Astrocyte (in vitro differentiated cells and primary cell): ENCODE measurements around the gene MYO7B.

Experiments
- CTCF ChIP-seq: IDR thresholded peaks from 2 replicates; pipeline ENCODE4 v1.5.1; 2011; ENCODE audit warnings: low read depth, mild to moderate bottlenecking, inconsistent platforms, low read length, moderate library complexity; ENCODE audit not compliant: insufficient read depth
- EZH2 ChIP-seq: IDR thresholded peaks from 2 replicates; pipeline ENCODE4 v1.6.1; 2012; ENCODE audit warnings: mild to moderate bottlenecking, low read length, inconsistent platforms; ENCODE audit not compliant: insufficient read depth

GRCh38 chr2:127629637-127630036 is 94.2 kb downstream of the MYO7B start:
- no peak for TF ChIP-seq CTCF
- no peak for TF ChIP-seq EZH2
